ENCODE results near the gene VAPA. TPM values are rescaled to one million over a fixed set of nuclear protein-coding genes. Genes with fewer than 3 reads are reported as not detected.

VAPA gene
- total and polyA plus RNA-seq, 9 of the 15 experiments (the other 6 are each of a cell fraction or from before 2014, with no cell fraction given), result 219 to 902 (median 526) TPM

- FAIRE-seq (no peak), DNase-seq (ENCODE audit: extremely low read depth in 1 of 4, low spot score in 3 of 4) (no peak), ATAC-seq (no peak)
- no peak overlapping the region for H3K4me2 ChIP-seq (ENCODE audit: insufficient read depth, low read length)
- no peak overlapping the region for H3K27ac ChIP-seq (ENCODE audit: extremely low read depth, low read depth, low read length)
- H3K4me3 ChIP-seq, result no peak overlapping the region
- no peak overlapping the region for H2AFZ ChIP-seq (ENCODE audit: low read depth, low read length)
- intact Hi-C loops (cut with micrococcal nuclease) (no loop called here), in situ Hi-C loops (cut with MboI) (no loop called here)
- H3K9me1 ChIP-seq (ENCODE audit: control insufficient read depth, insufficient read depth, low read length), result no peaks in the 10 kb centered on the region
- no peaks in the 10 kb centered on the region for H3K36me3 ChIP-seq (ENCODE audit: control insufficient read depth, insufficient read depth, low read length)
- no peak for TF ChIP-seq RBM39 (optimal IDR thresholded peaks at IDR 0.05; ENCODE audit: low read depth, low read length)
- TF ChIP-seq NKRF (IDR thresholded peaks at IDR 0.05; ENCODE audit: borderline replicate concordance), result no peak
- TF ChIP-seq ZNF507 (tag; conservative IDR thresholded peaks at IDR 0.05), result no peak
- H3K79me2 ChIP-seq (ENCODE audit: control insufficient read depth, insufficient read depth, low read length), result no peaks in the 10 kb centered on the region
- ChIA-PET CTCF (ENCODE audit: low intra/inter-chr PET ratio) (no interaction called here), POLR2A (interaction anchor here (0.9 kb wide), 1 partner anchor 9 kb away, joined by 5 read pairs; no protein-coding TSS in a partner anchor)
- 0 out of 2 replicates have a peak, but pooled peaks cover 3% of the 10 kb centered on the region for H4K20me1 ChIP-seq (replicated peaks; ENCODE audit: control insufficient read depth, insufficient read depth, low read length)
- peaks cover 60 to 81% of the 10 kb centered on the region in 2 experiments for H3K27me3 ChIP-seq (ENCODE audit: control insufficient read depth in 2 of 2, insufficient read depth in 2 of 2, low read length in 2 of 2)
- H3K9ac ChIP-seq (ENCODE audit: insufficient read depth in 1 of 2, low read depth in 2 of 2, low read length in 2 of 2), result no peak overlapping the region
- peaks cover 4 to 6% of the 10 kb centered on the region in 2 experiments; a peak in 3 of 5 replicates for H3K4me1 ChIP-seq (replicated peaks in 1 of 2; ENCODE audit: control insufficient read depth in 2 of 2, insufficient read depth in 2 of 2, low read length in 2 of 2)
- H3K9me3 ChIP-seq (replicated peaks; ENCODE audit: control insufficient read depth, insufficient read depth, low read depth, low read length), result no peaks in the 10 kb centered on the region
- WGBS (ENCODE audit: insufficient coverage, low coverage, missing lambda C conversion rate), result under 1% methylated on average over 9 of the region's 9 CpGs
- no TSS peak for BruUV-seq (replicated peaks)
Observed at GRCh38 chr18:9992300-9992972, 78.6 kb downstream of the VAPA start.
